IMR-90 (cell line): ENCODE results near the gene KCTD19. TPM values are rescaled to one million over a fixed set of nuclear protein-coding genes. Genes with fewer than 3 reads are reported as not detected.

Experiments used
- ATAC-seq: fragments of 200-7000 bp; cut with Tn5 transposase; 2 replicates; pipeline ENCODE4 v1.9.1; 2020; ENCODE audit warnings: low read depth, mild to moderate bottlenecking, moderate library complexity
- BruUV-seq: library from RNA; stranded (reverse); fragments of 400-500 nt; replicated peaks from 2 replicates; lab custom pipeline; 2021; lab: Mats Ljungman, UMichigan
- CTCF ChIA-PET: fragments of 300-600 bp; formaldehyde crosslinking; extraction: SDS; loops from one replicate; lab custom pipeline; 2021; ENCODE audit warnings: antibody characterized with exemption; lab: Yijun Ruan, JAX
- POLR2A ChIA-PET: fragments of 300-600 bp; sonication (Branson Sonifier 250); formaldehyde crosslinking; loops from one replicate; lab custom pipeline; 2022; ENCODE audit warnings: antibody characterized with exemption; ENCODE audit not compliant: unreplicated experiment; lab: Charles Lee
- DNase-seq: peaks from one replicate; pipeline ENCODE4 v3.0.0; 2013
- H2AFZ ChIP-seq: replicated peaks from 2 replicates; pipeline ENCODE3; 2013; ENCODE audit warnings: low read length, mild to moderate bottlenecking; ENCODE audit not compliant: poor library complexity
- H2AK5ac ChIP-seq: 2 replicates; pipeline ENCODE4 v1.6.1; 2013; ENCODE audit warnings: low read depth, low read length, inconsistent platforms
- H2AK9ac ChIP-seq: replicated peaks from 2 replicates; pipeline ENCODE3; 2013; ENCODE audit warnings: mild to moderate bottlenecking, low read depth, low read length, moderate library complexity; ENCODE audit not compliant: poor library complexity
- H2BK120ac ChIP-seq: 2 replicates; pipeline ENCODE4 v1.6.1; 2013; ENCODE audit warnings: low read depth, low read length, inconsistent platforms
- H2BK15ac ChIP-seq: 3 replicates; pipeline ENCODE4 v1.6.1; 2013; ENCODE audit warnings: low read depth, low read length, inconsistent platforms
- H2BK20ac ChIP-seq: 2 replicates; pipeline ENCODE4 v1.6.1; 2013; ENCODE audit warnings: low read depth, mild to moderate bottlenecking, inconsistent platforms, low read length, moderate library complexity
- H2BK5ac ChIP-seq: 2 replicates; pipeline ENCODE4 v1.6.1; 2013; ENCODE audit warnings: mild to moderate bottlenecking, low read depth, low read length, inconsistent platforms; ENCODE audit not compliant: poor library complexity, severe bottlenecking
- H3K14ac ChIP-seq: replicated peaks from 2 replicates; pipeline ENCODE4 v1.6.1; 2013; ENCODE audit warnings: low read depth, low read length, inconsistent platforms
- H3K18ac ChIP-seq: 2 replicates; pipeline ENCODE4 v1.6.1; 2013; ENCODE audit warnings: low read depth, low read length, control low read depth
- H3K23ac ChIP-seq: 2 replicates; pipeline ENCODE4 v1.6.1; 2013; ENCODE audit warnings: low read depth, low read length, inconsistent platforms
- H3K27ac ChIP-seq: 2 replicates; pipeline ENCODE4 v1.5.1; 2013; ENCODE audit warnings: mild to moderate bottlenecking, control low read depth, low read length; ENCODE audit not compliant: insufficient read depth
- H3K27me3 ChIP-seq: 2 replicates; pipeline ENCODE4 v1.6.1; 2013; ENCODE audit warnings: low read length; ENCODE audit not compliant: control insufficient read depth, insufficient read depth
- H3K36me3 ChIP-seq: 2 replicates; pipeline ENCODE4 v1.6.1; 2013; ENCODE audit warnings: low read length, mixed read lengths; ENCODE audit not compliant: control insufficient read depth, insufficient read depth
- H3K4ac ChIP-seq: 2 replicates; pipeline ENCODE4 v1.6.1; 2013; ENCODE audit warnings: low read depth, low read length, inconsistent platforms
- H3K4me1 ChIP-seq: 2 replicates; pipeline ENCODE4 v1.6.1; 2013; ENCODE audit warnings: low read length, mixed read lengths; ENCODE audit not compliant: control insufficient read depth, insufficient read depth
- H3K4me2 ChIP-seq: 2 replicates; pipeline ENCODE4 v1.6.1; 2013; ENCODE audit warnings: low read depth, mild to moderate bottlenecking, control low read depth, low read length, moderate library complexity
- H3K4me3 ChIP-seq: 2 replicates; pipeline ENCODE4 v1.5.1; 2013; ENCODE audit warnings: low read depth, mild to moderate bottlenecking, control low read depth, low read length, moderate library complexity; ENCODE audit not compliant: insufficient read depth
- H3K56ac ChIP-seq: 2 replicates; pipeline ENCODE4 v1.6.1; 2013; ENCODE audit warnings: low read length, inconsistent platforms; ENCODE audit not compliant: insufficient read depth; ENCODE audit errors: extremely low read depth
- H3K79me1 ChIP-seq, 2 experiments: 2 replicates each; pipeline ENCODE4 v1.6.1; 2013; ENCODE audit warnings: low read length in 2 of 2, inconsistent platforms in 1 of 2, low read depth in 1 of 2
- H3K9ac ChIP-seq: 2 replicates; pipeline ENCODE4 v1.6.1; 2013; ENCODE audit warnings: low read depth, low read length, control low read depth
- H3K9me1 ChIP-seq: 2 replicates; pipeline ENCODE4 v1.6.1; 2013; ENCODE audit warnings: low read length, inconsistent platforms; ENCODE audit not compliant: insufficient read depth
- H3K9me3 ChIP-seq: 2 replicates; pipeline ENCODE4 v1.6.1; 2013; ENCODE audit warnings: low read length; ENCODE audit not compliant: control insufficient read depth, insufficient read depth
- H4K20me1 ChIP-seq: 2 replicates; pipeline ENCODE4 v1.6.1; 2013; ENCODE audit warnings: low read length, inconsistent platforms; ENCODE audit not compliant: insufficient read depth
- H4K5ac ChIP-seq: 2 replicates; pipeline ENCODE4 v1.6.1; 2013; ENCODE audit warnings: mild to moderate bottlenecking, low read depth, low read length, control low read depth
- H4K8ac ChIP-seq, 2 experiments: 2 replicates each; pipeline ENCODE4 v1.6.1; 2013; ENCODE audit warnings: low read depth in 2 of 2, low read length in 2 of 2, control low read depth in 1 of 2, inconsistent platforms in 1 of 2
- H4K91ac ChIP-seq: 2 replicates; pipeline ENCODE4 v1.6.1; 2013; ENCODE audit warnings: low read depth, low read length, inconsistent platforms; ENCODE audit not compliant: insufficient read depth
- SMC3 ChIP-seq: fragments of 150-350 bp; IDR thresholded peaks from 2 replicates; pipeline ENCODE4 v1.6.1; 2016; ENCODE audit warnings: low read depth, mild to moderate bottlenecking, antibody characterized with exemption, low read length, moderate library complexity
- whole genome bisulfite sequencing, 2 experiments: methylation state at CpG; one replicate each; pipeline versions ENCODE4 v1.1.5 to v1.1.7; 2013; ENCODE audit warnings: missing lambda C conversion rate in 2 of 2; ENCODE audit not compliant: insufficient read length in 1 of 2; ENCODE audit errors: extremely low coverage in 2 of 2; 5-methylcytosine and 5-hydroxymethylcytosine counted together
- dilution Hi-C: fragments of 300-500 bp; cut with HindIII; formaldehyde crosslinking; loops from one replicate; pipeline ENCODE4 v1.14.3; 2018; ENCODE audit warnings: low sequenced_read_pairs; ENCODE audit not compliant: unreplicated experiment
- in situ Hi-C: fragments of 300-500 bp; cut with MboI; formaldehyde crosslinking; loops from 3 replicates; pipeline ENCODE4 v1.14.3; 2019; ENCODE audit warnings: low sequenced_read_pairs, inconsistent platforms, mixed read lengths
- intact Hi-C: fragments of 100-400 bp; cut with micrococcal nuclease; formaldehyde crosslinking; loops from 2 replicates; pipeline ENCODE4 v1.10.0; 2022
- polyA plus RNA-seq, 3 experiments: library from polyadenylated mRNA; depleted of rRNA; stranded (reverse); fragments of >200 nt; gene quantifications; 2 replicates each; pipeline ENCODE4 v1.2.3, GENCODE V29; 2012; ENCODE audit warnings: low replicate concordance in 1 of 3
- total RNA-seq: library from RNA; depleted of rRNA; stranded (reverse); fragments of >200 nt; gene quantifications from 2 replicates; pipeline ENCODE4 v1.2.3, GENCODE V29; 2012

Gene KCTD19
- total and polyA plus RNA-seq, 2 of the 4 experiments (the other 2 are of a cell fraction): under 0.01 to 0.07 TPM

- Histone ChIP-seq H4K91ac (no peak overlapping the region), H3K9me3 (no peaks in the 10 kb centered on the region), H3K27me3 (no peaks in the 10 kb centered on the region), H2BK120ac (no peak overlapping the region), H3K23ac (no peak overlapping the region), H3K56ac (no peak overlapping the region), H3K9me1 (no peaks in the 10 kb centered on the region), H3K36me3 (no peaks in the 10 kb centered on the region), H2AK5ac (no peak overlapping the region), H3K14ac (no peak overlapping the region), H2AK9ac (no peak overlapping the region), H2AFZ (no peak overlapping the region), H3K4me3 (no peak overlapping the region), H3K4ac (no peak overlapping the region), H4K8ac (no peak overlapping the region), H3K18ac (no peak overlapping the region), H3K27ac (no peak overlapping the region), H2BK20ac (no peak overlapping the region), H4K5ac (no peak overlapping the region), H3K79me1 (no peaks in the 10 kb centered on the region), H2BK15ac (no peak overlapping the region), H2BK5ac (no peak overlapping the region), H3K9ac (no peak overlapping the region), H4K20me1 (no peaks in the 10 kb centered on the region), H3K4me2 (no peak overlapping the region), H3K4me1 (no peaks in the 10 kb centered on the region)
- dilution Hi-C loops (no loop called here), in situ Hi-C loops (no loop called here), intact Hi-C loops (no loop called here)
- TF ChIP-seq SMC3: no peak
- WGBS, 2 experiments: no CpG with 5 or more reads among the region's 1 CpG
- ATAC-seq: no peak
- BruUV-seq: no TSS peak
- DNase-seq: no peak
- CTCF ChIA-PET: no interaction called here
- POLR2A ChIA-PET: no interaction called here
Measured at GRCh38 chr16:67336116-67336515, 9.6 kb upstream of the KCTD19 start.
